Renal cortical epithelial cell (primary cell): ENCODE results near the gene BICDL2. TPM values are rescaled to one million over a fixed set of nuclear protein-coding genes. Genes with fewer than 3 reads are reported as not detected.
A peak's percentile ranks its signal among the peaks of the same experiment; 100 is the strongest.

Source experiments
- DNase-seq: peaks from one replicate; pipeline ENCODE4 v3.0.0-alpha.2; 2011; ENCODE audit warnings: low read depth
- total RNA-seq: library from RNA; depleted of rRNA; stranded (reverse); fragments of >200 nt; gene quantifications from 2 replicates; pipeline ENCODE4 v1.2.3, GENCODE V29; 2014

BICDL2 gene
- total RNA-seq, 1 donor from 2014 or later: 0.30 TPM

GRCh38 chr16:2985462-2985861 is 51.3 kb downstream of the BICDL2 start:
- no peak for DNase-seq

- DNase-seq: peak; percentile 47
These were observed 53.0 kb downstream of the BICDL2 start for GRCh38 chr16:2983706-2984136.

GRCh38 chr16:2982402-2982801 is 54.3 kb downstream of the BICDL2 start:
- no peak for DNase-seq

GRCh38 chr16:2981899-2982250 is 54.9 kb downstream of the BICDL2 start:
- no peak for DNase-seq

GRCh38 chr16:2981177-2981898 is 55.4 kb downstream of the BICDL2 start:
- no peak for DNase-seq

GRCh38 chr16:2980227-2981176 is 56.2 kb downstream of the BICDL2 start, which contains the start of gene PKMYT1:
Gene PKMYT1 (minus strand): TSS chr16:2980446. CDS start chr16:2979657, 789 bp downstream.
- peak; percentile 56 for DNase-seq

GRCh38 chr16:2979669-2980226 is 57.0 kb downstream of the BICDL2 start:
- no peak for DNase-seq

Other genes starting within 250 kb of the BICDL2 start
- not detected in 2 replicates for gene PRSS33, start 249.4 kb downstream of the BICDL2 start, total RNA-seq
- not detected in 2 replicates for gene PRSS41, start 238.5 kb downstream of the BICDL2 start, total RNA-seq
- 1.2 and 3.1 TPM in 2 replicates for gene PRSS21, start 219.7 kb downstream of the BICDL2 start, total RNA-seq
- gene ZG16B, start 206.6 kb downstream of the BICDL2 start, total RNA-seq: 0.25 and 1.2 TPM in 2 replicates
- gene PRSS22, start 178.8 kb downstream of the BICDL2 start, total RNA-seq: 1.8 and 5.4 TPM in 2 replicates
- gene FLYWCH2, start 153.7 kb downstream of the BICDL2 start, total RNA-seq: 39.4 and 39.9 TPM in 2 replicates
- 35.3 and 42.9 TPM in 2 replicates for gene FLYWCH1, start 125.0 kb downstream of the BICDL2 start, total RNA-seq
- 0.50 and 1.9 TPM in 2 replicates for gene KREMEN2, start 72.7 kb downstream of the BICDL2 start, total RNA-seq
- gene PAQR4, start 67.6 kb downstream of the BICDL2 start, total RNA-seq: 2.3 and 17.5 TPM in 2 replicates
- 0.55 and 4.5 TPM in 2 replicates for gene PKMYT1, start 56.5 kb downstream of the BICDL2 start, total RNA-seq
- 0.20 and 0.35 TPM in 2 replicates for gene CLDN9, start 24.0 kb downstream of the BICDL2 start, total RNA-seq
- 0.70 and 26.6 TPM in 2 replicates for gene CLDN6, start 18.8 kb downstream of the BICDL2 start, total RNA-seq
- 196 and 480 TPM in 2 replicates for gene TNFRSF12A, start 16.6 kb downstream of the BICDL2 start, total RNA-seq
- 8.5 and 13.0 TPM in 2 replicates for gene HCFC1R1, start 13.0 kb downstream of the BICDL2 start, total RNA-seq
- gene THOC6, start 12.9 kb downstream of the BICDL2 start, total RNA-seq: 13.5 and 13.7 TPM in 2 replicates
- gene MMP25, start 9.6 kb upstream of the BICDL2 start, total RNA-seq: under 0.01 and 0.10 TPM in 2 replicates
- gene IL32, start 28.7 kb upstream of the BICDL2 start, total RNA-seq: 261 and 520 TPM in 2 replicates
- not detected in 2 replicates for gene ZSCAN10, start 62.4 kb upstream of the BICDL2 start, total RNA-seq
- gene ZNF205, start 75.6 kb upstream of the BICDL2 start, total RNA-seq: 15.2 and 20.5 TPM in 2 replicates
- gene ZNF213, start 98.1 kb upstream of the BICDL2 start, total RNA-seq: 6.1 and 19.3 TPM in 2 replicates
- not detected in 2 replicates for gene OR1F1, start 151.3 kb upstream of the BICDL2 start, total RNA-seq
- gene ZNF200, start 198.2 kb upstream of the BICDL2 start, total RNA-seq: 13.4 and 13.7 TPM in 2 replicates
- 0.10 TPM in 1 of 2 replicates, not detected in the other for gene MEFV, start 219.7 kb upstream of the BICDL2 start, total RNA-seq
- gene ZNF263, start 246.5 kb upstream of the BICDL2 start, total RNA-seq: 52.7 and 59.0 TPM in 2 replicates